ENCODE measurements around the gene COQ3.

DNA sequence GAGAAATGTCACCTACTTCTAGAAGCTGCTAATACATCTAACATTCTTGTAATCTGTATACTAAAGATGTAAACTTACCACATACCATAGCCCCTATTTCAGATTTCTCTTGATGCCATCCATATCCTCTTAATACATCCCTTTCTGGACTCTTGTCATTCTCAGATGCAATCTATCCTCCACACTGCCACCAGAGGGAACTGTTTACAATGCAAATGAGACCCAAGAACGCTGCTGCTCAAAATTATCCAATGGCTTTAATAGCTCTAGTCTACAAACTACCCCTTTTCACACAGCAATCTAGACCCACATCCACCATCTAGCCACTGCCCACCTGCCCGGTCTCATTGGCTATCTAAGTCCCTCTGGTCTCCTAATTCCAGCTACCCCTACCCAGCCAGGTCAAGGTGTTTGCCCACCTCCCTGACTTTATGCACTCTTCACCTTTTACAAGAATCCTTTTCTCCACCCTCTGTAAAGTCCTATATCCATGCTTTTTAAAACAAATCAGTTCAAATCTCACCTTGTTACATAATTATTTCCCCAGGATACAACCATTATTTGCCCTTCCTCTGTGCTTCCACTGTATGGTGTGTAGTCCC lies 59.4 kb downstream of the COQ3 start:
- TF ChIP-seq, protein P1, sequence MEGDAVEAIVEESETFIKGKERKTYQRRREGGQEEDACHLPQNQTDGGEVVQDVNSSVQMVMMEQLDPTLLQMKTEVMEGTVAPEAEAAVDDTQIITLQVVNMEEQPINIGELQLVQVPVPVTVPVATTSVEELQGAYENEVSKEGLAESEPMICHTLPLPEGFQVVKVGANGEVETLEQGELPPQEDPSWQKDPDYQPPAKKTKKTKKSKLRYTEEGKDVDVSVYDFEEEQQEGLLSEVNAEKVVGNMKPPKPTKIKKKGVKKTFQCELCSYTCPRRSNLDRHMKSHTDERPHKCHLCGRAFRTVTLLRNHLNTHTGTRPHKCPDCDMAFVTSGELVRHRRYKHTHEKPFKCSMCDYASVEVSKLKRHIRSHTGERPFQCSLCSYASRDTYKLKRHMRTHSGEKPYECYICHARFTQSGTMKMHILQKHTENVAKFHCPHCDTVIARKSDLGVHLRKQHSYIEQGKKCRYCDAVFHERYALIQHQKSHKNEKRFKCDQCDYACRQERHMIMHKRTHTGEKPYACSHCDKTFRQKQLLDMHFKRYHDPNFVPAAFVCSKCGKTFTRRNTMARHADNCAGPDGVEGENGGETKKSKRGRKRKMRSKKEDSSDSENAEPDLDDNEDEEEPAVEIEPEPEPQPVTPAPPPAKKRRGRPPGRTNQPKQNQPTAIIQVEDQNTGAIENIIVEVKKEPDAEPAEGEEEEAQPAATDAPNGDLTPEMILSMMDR (IDR thresholded peaks at IDR 0.05; ENCODE audit: poor library complexity, severe bottlenecking) = peak; percentile 41
- TF ChIP-seq MXI1 (conservative IDR thresholded peaks at IDR 0.05; ENCODE audit: poor library complexity, severe bottlenecking) (no peak), EP300 (conservative IDR thresholded peaks at IDR 0.05; ENCODE audit: poor library complexity, severe bottlenecking) (no peak), EZH2 (IDR thresholded peaks at IDR 0.05; ENCODE audit: borderline replicate concordance, insufficient read depth, low read length, poor library complexity, severe bottlenecking) (no peak), POLR2AphosphoS5 (IDR thresholded peaks at IDR 0.05) (no peak), SMC3 (conservative IDR thresholded peaks at IDR 0.05; ENCODE audit: poor library complexity) (no peak), TAF1 (IDR thresholded peaks at IDR 0.05; ENCODE audit: low read depth) (no peak)
- TF ChIP-seq, protein P2, sequence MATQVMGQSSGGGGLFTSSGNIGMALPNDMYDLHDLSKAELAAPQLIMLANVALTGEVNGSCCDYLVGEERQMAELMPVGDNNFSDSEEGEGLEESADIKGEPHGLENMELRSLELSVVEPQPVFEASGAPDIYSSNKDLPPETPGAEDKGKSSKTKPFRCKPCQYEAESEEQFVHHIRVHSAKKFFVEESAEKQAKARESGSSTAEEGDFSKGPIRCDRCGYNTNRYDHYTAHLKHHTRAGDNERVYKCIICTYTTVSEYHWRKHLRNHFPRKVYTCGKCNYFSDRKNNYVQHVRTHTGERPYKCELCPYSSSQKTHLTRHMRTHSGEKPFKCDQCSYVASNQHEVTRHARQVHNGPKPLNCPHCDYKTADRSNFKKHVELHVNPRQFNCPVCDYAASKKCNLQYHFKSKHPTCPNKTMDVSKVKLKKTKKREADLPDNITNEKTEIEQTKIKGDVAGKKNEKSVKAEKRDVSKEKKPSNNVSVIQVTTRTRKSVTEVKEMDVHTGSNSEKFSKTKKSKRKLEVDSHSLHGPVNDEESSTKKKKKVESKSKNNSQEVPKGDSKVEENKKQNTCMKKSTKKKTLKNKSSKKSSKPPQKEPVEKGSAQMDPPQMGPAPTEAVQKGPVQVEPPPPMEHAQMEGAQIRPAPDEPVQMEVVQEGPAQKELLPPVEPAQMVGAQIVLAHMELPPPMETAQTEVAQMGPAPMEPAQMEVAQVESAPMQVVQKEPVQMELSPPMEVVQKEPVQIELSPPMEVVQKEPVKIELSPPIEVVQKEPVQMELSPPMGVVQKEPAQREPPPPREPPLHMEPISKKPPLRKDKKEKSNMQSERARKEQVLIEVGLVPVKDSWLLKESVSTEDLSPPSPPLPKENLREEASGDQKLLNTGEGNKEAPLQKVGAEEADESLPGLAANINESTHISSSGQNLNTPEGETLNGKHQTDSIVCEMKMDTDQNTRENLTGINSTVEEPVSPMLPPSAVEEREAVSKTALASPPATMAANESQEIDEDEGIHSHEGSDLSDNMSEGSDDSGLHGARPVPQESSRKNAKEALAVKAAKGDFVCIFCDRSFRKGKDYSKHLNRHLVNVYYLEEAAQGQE (IDR thresholded peaks at IDR 0.05; ENCODE audit: borderline replicate concordance) = no peak

Measured in neural cell (in vitro differentiated cells).